HG02798 (cell line): ENCODE measurements around the gene CSPG5.
A peak's percentile ranks its signal among the peaks of the same experiment; 100 is the strongest.

Source experiments
- ATAC-seq: cut with Tn5 transposase; IDR thresholded peaks from one replicate; pipeline ENCODE4 v1.9.1; 2021; ENCODE audit warnings: mild to moderate bottlenecking; ENCODE audit not compliant: unreplicated experiment, poor library complexity

The CSPG5 gene

DNA sequence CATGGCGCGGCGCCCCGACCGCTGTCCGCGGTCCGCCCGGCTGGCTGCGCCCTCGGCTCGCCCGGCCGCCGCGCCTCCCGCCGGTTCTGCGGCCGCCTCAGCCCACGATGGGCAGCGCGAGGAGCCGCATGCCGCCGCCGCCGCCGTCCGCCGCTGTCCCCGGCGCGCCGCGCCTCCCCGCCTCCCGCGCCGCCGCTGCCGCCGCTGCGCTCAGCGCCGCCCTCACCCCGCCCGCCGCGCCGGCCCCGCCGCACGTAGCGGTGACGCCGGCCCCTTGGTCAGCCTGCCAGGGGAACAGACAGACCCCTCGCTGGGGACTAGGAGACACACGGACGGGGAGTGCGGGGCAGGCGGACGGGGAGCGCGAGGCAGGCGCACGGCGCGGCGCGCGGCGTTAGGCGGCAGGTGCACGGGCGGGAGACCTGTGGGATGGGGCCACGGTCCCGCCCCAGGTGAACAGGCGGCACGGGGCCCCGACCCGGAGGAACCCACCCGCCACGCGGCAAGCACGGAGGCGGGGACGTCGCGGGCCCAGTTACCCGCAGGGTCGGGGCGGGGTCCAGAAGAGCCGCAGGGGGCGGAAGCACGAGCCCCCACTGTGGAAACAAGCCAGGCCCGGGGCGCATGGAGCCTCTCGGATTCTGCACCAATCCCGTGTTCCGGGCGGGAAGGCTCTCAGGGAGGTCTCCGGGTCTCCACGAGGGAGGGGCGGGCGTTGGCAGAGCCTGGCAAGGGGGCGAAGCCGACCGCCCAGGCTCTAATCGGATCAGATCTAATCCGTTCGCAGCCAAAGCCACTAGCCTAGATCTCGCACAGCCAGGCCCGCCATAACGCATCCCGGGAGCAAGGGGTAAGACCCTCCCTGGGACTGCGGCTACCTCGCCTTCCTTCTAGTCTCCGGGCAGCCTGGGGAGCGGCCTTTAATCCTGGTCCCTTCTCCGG is at the start of gene CSPG5:
CSPG5 (minus strand) TSS at position 175 of the 942 bp plus-strand sequence; CDS start at position 3, 172 bp downstream.
- ATAC-seq, result peak; percentile 49

DNA sequence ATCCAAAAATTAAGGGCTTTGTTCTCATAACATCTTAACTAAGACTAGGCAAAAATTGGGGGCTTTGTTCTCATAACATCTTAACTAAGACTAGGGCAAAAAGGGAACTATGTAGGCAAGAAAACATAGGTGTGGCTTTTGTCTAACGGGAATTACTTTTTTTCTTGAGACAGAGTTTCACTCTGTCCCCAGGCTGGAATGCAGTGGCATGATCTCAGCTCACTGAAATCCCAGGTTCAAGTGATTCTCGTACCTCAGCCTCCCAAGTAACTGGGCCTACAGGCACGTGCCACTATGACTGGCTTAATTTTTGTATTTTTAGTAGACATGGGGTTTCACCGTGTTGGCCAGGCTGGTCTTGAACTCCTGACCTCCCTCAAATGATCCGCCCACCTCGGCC is 49.8 kb upstream of the CSPG5 start:
- no peak for ATAC-seq

GRCh38 chr3:47622671-47623461 is 44.2 kb upstream of the CSPG5 start:
- ATAC-seq, result no peak

DNA sequence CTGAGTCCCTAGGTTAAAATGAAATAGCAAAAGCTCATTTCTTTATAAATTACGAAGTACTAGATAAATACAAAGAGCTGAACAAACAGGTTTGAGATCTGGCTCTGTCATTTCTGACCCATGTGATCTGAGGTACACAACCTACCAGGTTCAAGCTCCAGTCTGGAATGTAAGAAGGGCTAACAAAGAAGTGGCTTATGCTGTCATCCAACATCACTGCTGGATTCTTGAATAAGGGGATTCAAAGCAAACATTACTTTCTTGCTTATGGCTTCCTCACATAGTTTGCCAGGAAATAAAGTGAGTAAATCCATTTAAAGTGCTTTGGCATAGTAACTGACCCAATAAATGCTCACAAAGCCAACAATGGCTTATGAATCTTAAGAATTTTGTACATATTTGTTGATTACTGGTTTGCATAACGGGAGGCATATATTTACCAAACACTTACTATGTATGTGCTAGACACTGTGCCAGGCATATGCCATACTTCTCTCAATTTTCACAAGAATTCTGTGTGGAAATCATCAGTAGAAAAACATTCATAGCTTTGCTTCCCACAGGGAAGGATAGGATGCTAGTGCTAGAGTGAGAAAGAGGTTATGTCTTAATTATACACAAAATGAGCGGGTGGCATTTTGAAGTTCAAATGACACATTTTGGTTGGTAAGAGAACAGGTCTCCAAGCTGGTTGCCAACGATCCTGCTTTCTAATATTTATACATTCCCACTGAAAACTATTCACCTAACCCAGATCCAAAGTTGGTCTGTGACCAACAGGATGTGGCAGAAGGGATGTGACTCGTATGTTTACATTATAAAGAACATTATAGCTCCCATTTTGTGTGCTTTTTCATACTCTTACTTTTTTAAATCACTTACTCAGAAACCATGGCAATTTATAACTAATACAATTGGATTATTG is 38.7 kb upstream of the CSPG5 start:
- no peak for ATAC-seq

- ATAC-seq, result no peak
Measured at GRCh38 chr3:47614788-47615187, 36.1 kb upstream of the CSPG5 start.

DNA sequence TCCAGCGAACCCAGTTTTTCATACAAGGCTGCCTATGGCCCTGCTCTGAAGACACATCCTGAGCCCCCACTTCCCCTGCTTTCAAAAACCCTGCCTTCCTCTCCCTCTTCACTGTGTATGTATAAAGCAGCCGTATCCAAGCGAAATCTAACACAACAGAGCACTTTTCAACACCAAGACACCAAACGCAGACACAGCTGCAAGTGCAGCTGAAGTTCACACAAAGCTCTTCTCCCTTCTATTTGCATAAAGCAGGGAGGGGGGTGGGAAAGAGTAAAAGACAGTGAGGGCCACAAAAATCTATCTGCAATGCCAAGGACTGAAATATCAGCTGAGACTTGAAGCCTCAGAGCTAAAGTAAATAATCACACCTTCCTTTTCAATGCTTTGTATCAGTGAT is 35.1 kb upstream of the CSPG5 start:
- ATAC-seq, result no peak

DNA sequence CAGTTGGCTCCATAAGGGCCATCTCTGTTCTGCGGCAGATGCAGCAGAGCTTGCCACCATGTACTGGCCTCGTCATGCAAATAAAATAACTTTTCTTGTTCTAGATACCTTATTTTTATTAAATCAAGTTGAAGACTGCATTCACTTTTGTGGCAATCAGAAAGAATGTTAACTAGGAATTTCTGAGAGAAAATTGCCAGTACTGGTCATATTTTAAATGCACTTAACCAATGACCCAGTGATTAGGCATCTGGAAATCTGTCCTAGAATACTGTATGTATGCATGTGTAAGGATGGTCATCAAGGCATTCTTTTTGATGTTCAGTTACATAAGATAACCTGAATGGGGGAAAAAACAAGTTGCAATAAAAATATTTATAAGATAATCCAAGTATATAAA is 34.2 kb upstream of the CSPG5 start:
- ATAC-seq, result no peak

DNA sequence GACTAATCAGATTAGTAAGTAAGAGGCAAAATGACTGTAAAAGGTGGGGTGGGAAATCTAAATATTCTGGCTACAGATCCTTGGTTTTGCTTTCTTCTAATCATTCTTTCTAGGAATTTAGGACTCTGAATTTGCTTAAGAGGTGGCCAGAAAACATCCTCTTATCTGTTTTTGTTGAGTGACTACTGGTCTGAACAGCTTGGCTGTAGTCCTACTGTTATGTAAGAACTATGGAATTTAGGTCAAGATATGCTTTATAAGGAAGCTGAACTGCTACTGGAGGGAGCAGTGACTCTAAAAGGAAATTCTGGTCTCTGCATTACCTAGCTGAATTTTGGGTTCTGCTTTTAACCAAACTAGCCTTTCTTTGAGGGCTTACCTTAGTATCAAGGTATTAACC is 33.5 kb upstream of the CSPG5 start:
- ATAC-seq, result no peak

GRCh38 chr3:47611576-47611975 is 32.9 kb upstream of the CSPG5 start:
- no peak for ATAC-seq

DNA sequence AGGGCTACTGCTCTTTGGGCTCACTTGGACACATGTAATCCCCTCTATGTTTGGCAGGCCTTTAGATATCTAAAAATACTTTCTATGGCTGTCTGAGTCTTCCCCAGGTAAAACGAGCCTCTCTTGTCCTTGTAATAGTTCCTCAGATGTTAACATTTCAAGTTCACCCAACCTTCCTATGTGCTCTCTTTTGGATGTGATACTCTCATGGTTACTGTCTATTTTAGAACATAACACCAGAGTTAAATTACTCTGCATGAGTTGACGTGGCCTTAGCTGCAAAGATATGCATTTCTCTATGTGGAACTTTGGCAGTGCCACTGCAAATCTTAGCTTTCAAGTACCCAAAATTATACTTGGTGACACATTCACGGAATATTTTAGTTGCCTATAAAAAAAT is 31.9 kb upstream of the CSPG5 start:
- no peak for ATAC-seq

DNA sequence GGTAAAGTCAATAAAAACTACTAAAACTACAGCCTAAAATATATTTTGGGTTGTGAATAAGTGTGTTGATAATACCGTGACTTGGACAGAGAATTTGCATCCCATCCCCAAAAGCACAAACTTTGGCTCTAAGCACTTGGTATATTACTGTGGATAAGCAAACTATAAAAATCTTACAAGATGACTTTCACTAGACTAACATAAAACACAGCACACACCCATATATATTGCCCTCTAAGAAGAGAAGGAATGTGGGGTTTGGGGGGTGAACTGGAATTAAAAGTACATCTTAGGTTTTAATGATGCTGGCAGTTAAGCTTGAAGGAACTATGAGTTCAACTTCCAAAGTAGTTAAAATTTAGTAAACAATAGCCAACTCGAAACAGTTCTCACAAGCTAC is 28.7 kb upstream of the CSPG5 start:
- no peak for ATAC-seq

- ATAC-seq, result no peak
Measured at GRCh38 chr3:47606165-47606564, 27.5 kb upstream of the CSPG5 start.

- no peak for ATAC-seq
Measured at GRCh38 chr3:47605652-47606051, 27.0 kb upstream of the CSPG5 start.

DNA sequence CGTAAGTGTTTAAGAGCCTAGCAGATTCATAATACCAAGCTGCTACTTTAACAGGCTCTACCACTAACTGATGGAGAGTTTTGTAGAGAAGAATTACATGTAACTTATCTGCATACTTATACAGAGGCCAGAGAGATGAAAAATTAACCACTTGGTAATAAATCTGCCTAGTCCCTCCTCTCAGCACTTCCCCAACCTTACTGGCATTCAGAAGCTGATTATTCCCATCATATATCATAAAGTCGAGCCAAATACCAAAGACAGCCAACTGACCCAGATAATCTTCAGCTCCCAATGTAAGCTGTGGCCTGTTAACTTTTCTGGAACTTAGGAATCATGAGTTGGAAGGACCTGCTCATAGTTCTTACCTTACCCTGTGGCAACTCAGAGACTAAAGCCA is 25.5 kb upstream of the CSPG5 start:
- ATAC-seq, result no peak

DNA sequence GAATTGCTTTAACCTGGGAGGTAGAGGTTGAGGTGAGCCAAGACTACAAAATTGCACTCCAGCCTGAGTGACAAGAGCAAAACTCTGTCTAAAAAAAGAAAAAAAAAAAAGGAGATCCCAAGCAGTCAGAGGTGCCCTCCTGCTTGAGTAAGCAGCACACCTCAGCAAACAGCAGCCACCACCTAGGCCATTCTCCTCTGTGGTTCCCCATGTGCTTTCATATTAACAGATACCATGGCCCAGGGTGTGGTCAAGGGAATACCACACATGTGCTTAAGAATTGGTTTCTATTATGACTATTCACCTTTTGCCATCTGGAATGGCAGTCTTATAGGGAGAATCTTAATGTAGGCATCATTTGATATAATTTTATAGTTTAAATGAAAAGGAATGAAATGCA is 24.7 kb upstream of the CSPG5 start:
- ATAC-seq, result no peak

- ATAC-seq, result no peak
Measured at GRCh38 chr3:47601281-47601680, 22.6 kb upstream of the CSPG5 start.

DNA sequence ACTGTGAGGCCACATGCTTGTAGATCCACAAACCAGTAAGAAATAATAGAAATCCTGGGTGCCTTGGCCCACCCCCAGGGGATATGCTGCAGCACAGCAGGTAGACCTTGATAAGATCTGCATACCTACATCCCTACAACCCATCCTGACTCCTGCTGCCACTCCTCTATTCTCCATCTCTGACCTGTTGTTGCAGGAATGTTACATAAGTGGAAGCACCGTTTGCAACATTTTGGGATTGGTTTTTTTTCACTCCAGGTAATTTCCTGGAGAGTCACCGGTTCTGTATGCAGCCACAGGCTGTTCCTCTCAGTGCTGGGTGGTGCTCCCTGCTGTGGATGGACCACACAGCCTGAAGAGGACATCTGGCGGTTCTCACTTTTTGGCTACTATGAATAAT is 16.1 kb upstream of the CSPG5 start:
- ATAC-seq, result no peak

DNA sequence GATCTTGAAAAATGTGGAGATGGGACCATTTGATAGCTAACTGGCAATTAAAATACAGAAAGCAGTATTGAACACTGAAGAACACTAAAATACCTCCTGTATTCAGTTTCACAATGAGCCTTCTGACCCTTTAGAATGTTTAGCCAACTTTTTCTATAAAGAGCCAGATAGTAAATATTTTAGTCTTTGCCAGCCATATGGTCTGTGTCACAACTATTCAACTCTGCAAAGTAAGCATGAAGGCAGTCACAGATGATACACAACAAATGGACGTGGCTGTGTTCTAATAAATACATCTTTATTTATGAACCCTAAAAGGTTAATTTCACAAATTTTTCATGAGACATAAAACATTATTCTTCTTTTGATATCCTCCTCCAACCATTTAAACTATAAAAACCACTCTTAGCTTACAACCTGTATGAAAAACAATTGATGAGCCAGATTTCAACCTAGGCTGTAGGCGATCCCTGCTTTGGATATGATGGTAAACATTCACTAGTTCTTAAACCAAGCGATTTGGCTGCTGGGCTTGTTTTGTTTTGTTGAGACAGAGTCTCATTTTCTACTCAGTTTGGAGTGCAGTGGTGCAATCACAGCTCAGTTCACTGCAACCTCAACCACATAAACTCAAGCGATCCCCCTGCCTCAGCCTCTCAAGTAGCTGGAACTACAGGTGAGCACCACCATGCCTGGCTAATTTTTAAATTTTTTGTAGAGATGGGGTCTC is 13.6 kb upstream of the CSPG5 start:
- no peak for ATAC-seq

DNA sequence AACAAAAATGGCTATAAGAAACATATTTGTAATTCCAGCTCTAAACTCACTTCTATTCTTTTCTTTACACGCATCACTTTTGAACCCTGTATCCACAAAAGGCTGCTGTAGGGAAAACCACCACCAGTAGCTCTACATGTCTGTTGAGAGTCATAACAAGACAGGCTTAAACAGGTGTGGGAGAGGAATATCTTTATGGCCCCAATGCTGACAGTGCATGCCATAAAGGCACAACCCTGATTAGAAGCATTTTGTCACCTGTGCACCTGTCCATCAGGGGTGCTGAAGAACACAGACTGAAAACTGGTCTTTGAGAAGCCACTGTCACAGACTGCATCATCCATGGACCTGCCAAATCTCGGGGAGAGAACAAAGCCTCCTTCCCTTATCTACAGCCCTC is 11.6 kb upstream of the CSPG5 start:
- ATAC-seq, result no peak

GRCh38 chr3:47588587-47588986 is 9.9 kb upstream of the CSPG5 start:
- ATAC-seq, result no peak
